Body of pancreas (tissue), 4 donors: ENCODE data around the gene MAVS.

Experiments
- CTCF ChIP-seq, 7 experiments: fragments of 450-650 bp in 4 of 7; fragments of 200-600 bp in 3 of 7; sonication (generic) in 3 of 7; IDR thresholded peaks; one replicate each; pipeline ENCODE4 v1.5.1; 2016 to 2019; ENCODE audit warnings: antibody characterized with exemption in 7 of 7
- POLR2A ChIP-seq, 3 donors: fragments of 450-650 bp; IDR thresholded peaks; one replicate each; pipeline ENCODE4 v1.6.1; 2016; ENCODE audit warnings: antibody characterized with exemption in 3 of 3, mild to moderate bottlenecking in 2 of 3

GRCh38 chr20:3842348-3842930, 4.2 kb upstream of the MAVS start:
- no peak for TF ChIP-seq CTCF (IDR thresholded peaks at IDR 0.05)
- TF ChIP-seq POLR2A (IDR thresholded peaks at IDR 0.05) = no peak
